HG03066 (cell line): ENCODE results near the gene SUFU.
A peak's percentile ranks its signal among the peaks of the same experiment; 100 is the strongest.
"Not testable (repeated sequence)": the region's sequence is repeated elsewhere in the genome, so short reads cannot be mapped to it uniquely, and the experiment has no call there.

Experiments
- ATAC-seq: cut with Tn5 transposase; IDR thresholded peaks from one replicate; pipeline ENCODE4 v1.9.1; 2021; ENCODE audit warnings: low read depth; ENCODE audit not compliant: unreplicated experiment

SUFU gene

DNA sequence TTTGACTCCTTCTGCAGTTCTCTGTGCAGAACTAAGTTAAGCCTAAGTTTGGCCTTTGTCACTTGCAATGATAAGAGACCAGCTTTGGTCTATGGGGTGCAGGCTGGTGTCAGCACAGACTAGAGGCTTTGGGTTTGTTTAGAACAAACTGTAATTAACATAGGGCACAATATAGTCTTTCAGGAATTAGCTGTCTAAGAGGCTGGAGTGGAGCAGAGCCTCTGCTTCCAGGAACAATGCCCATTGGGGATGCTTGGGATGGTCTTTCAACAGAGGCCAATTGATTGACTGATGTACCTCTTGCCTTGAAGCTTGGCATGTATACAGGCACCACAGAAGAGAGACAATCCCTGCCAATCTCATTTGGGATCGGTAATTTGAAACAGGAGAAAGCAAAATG, 4.7 kb downstream of the SUFU start:
- no peak for ATAC-seq

- no peak for ATAC-seq
These were observed 5.6 kb downstream of the SUFU start for GRCh38 chr10:102509387-102509786.

GRCh38 chr10:102511583-102512274, 8.0 kb downstream of the SUFU start:
- ATAC-seq, result peak; percentile 76

- no peak for ATAC-seq
These were observed 10.9 kb downstream of the SUFU start for GRCh38 chr10:102514487-102515311.

GRCh38 chr10:102515724-102516123, 12.0 kb downstream of the SUFU start:
- no peak for ATAC-seq

GRCh38 chr10:102517553-102517952, 13.8 kb downstream of the SUFU start:
- no peak for ATAC-seq

DNA sequence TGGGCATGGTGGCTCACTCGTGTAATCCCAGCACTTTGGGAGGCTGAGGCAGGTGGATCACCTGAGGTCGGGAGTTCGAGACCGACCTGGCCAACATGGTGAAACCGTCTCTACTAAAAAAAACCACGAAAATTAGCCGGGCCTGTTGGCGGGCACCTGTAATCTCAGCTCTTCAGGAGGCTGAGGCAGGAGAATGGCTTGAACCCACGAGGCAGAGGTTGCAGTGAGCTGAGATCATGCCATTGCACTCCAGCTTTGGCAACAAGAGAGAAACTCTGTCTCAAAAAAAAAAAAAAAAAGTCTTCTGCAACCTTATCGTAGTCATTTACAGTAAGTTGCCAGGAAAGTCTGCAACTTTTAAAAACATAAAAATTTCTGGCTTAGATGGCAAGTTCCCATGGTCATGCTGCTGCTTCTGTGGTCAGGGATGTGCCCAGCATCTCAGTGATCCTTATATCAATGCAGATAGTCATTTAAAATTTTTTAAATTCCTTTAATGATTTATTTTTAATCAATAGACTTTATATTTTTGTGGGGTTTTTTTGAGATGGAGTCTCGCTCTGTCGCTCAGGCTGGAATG, 15.6 kb downstream of the SUFU start:
- ATAC-seq, result no peak

- ATAC-seq, result no peak
These were observed 19.1 kb downstream of the SUFU start for GRCh38 chr10:102522874-102523249.

- ATAC-seq, result no peak
These were observed 19.7 kb downstream of the SUFU start for GRCh38 chr10:102523250-102524029.

DNA sequence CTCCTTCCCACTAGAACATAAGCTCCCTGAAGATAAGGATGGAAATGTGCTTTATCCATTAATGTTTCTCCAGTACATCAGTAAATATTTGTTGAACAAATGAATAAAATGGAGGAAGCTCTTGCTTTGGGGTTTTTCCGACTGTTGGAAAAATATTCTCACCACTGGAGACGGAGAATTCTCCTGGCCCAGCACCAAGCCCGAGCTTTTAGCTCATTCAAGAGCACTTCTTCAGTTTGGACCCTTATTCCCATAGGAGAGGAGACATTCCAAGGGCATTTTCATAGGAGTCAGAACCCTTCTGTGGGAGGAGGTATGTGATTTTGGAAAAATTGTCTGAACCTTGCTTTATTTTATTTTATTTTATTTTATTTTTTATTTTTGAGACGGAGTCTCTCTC, 21.0 kb downstream of the SUFU start:
- ATAC-seq, result no peak

- ATAC-seq, result no peak
These were observed 23.8 kb downstream of the SUFU start for GRCh38 chr10:102527546-102527945.

GRCh38 chr10:102534333-102534732, 30.6 kb downstream of the SUFU start:
- ATAC-seq, result no peak

DNA sequence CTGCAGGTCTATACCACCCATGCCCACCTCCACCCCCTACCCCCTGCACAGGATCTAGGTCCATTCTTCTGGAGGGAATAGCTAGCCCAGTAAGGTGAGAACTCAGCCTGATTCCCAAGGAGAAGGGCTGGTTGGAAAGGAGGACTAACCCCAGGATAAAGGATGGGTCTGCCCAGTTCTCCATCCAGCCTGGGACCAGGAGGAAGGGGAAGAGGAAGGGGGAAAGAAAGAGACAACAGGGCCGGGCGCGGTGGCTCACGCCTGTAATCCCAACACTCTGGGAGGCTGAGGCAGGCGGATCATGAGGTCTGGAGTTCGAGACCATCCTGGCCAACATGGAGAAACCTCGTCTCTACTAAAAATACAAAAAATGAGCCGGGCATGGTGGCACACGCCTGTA, 31.2 kb downstream of the SUFU start:
- not testable (repeated sequence) for ATAC-seq

GRCh38 chr10:102535481-102536147, 31.8 kb downstream of the SUFU start:
- no peak for ATAC-seq

DNA sequence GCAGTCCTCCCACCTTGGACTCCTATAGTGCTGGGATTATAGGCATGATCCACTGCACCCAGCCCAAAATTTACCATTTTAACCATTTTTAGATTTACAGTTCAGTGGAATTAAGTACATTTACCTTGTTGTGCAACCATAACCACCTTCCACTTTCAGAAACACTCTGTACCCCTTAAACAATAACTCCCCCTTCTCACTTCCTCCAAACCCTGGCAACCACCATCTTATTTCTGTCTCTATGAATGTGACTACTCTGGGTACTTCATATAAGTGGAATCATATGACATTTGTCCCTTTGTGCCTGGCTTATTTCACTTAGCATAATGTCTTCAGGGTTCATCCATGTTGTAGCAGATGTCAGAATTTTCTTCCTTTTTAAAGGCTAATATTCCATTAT, 33.6 kb downstream of the SUFU start:
- no peak for ATAC-seq

DNA sequence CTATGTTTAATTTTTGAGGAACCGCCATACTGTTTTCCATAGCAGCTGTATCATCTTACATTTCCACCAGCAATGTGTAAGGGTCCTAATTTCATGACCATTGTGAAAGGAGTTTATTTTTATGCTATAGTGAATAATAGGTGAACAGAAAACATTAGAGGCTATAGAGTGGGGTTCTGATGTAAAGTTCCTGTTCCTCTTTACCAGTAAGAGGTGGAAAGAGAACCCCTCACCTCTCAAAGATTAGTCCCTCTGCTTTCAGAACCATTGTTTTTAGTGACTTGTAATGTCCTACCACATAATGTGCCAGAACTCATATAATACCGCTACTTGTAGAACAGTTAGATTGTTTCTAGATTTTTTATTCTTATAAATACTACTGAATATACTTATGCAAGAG, 34.2 kb downstream of the SUFU start:
- no peak for ATAC-seq

GRCh38 chr10:102538811-102539210, 35.0 kb downstream of the SUFU start:
- ATAC-seq, result no peak

GRCh38 chr10:102540023-102540422, 36.3 kb downstream of the SUFU start:
- ATAC-seq, result no peak

DNA sequence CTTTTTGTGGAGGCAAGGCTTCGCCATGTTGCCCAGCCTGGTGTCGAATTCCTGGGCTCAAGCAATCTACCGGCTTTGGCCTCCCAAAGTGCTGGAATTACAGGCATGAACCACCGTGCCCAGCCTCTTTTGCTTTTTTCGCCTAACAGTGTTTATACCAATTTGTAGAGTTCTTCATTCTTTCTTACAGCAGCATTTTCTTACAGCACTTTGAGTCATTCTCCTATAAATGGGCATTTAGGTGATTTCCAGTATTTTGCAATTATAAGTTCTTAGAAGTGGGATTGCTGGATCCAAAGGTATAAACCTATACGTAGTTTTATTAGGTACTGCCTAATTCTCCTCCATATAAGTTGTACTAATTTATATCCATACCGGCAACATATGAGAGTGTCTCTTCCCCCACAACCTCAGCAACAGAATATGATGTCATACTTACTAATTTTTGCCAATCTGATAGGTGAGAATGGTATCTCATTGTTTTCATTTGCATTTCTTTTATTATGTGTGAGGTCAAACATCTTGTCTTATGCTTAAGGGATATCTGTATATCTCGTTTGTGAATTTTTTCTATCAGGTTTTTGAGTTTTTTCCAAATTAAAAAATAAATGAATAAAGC, 39.1 kb downstream of the SUFU start:
- no peak for ATAC-seq

GRCh38 chr10:102545265-102545871, 41.6 kb downstream of the SUFU start:
- no peak for ATAC-seq
